ENCODE measurements around the gene TEPSIN. TPM values are rescaled to one million over a fixed set of nuclear protein-coding genes. Genes with fewer than 3 reads are reported as not detected.

TEPSIN gene
- polyA plus RNA-seq, 1 donor (not counting 4 experiments of a cell fraction or from before 2014, with no cell fraction given): 7.1 TPM

DNA sequence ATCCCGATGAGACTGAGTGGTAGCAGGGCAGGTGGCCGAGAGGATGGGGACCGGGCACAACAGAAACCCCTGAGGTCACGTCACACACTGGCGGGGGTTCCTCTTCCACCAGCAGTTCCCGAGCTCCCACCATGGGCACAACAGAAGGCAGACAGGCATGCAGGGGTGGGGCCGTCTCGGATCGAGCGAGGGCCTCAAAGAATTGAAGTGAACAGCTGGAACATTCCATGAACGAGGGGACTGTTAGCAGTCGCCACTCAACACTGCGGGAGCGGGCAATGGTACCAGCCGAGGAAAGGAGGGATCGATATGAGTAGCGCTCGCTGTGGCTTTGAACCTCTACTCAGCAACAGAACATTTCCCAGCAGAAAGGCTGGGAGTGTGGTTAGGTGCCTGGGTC, 21.4 kb downstream of the TEPSIN start:
- H3K4me3 ChIP-seq (ENCODE audit: control insufficient read depth in 2 of 3, extremely low read depth in 1 of 3, insufficient read depth in 2 of 3, low read depth in 1 of 3, low read length in 3 of 3): no peak overlapping the region
- DNase-seq (ENCODE audit: low read depth, low spot score) (no peak), FAIRE-seq (no peak)
- H3K4me1 ChIP-seq (ENCODE audit: control insufficient read depth, extremely low read depth, insufficient read depth, low read length): peaks cover 17% of the 10 kb centered on the region
- H3K27ac ChIP-seq (ENCODE audit: control insufficient read depth, insufficient read depth, low read length): no peak overlapping the region
- H4K20me1 ChIP-seq (ENCODE audit: control insufficient read depth, extremely low read depth, insufficient read depth, low read length): no peaks in the 10 kb centered on the region
- no peak overlapping the region for H3K9ac ChIP-seq (ENCODE audit: control insufficient read depth, extremely low read depth, insufficient read depth, low read length)
- H2AFZ ChIP-seq (ENCODE audit: control insufficient read depth, low read length): no peak overlapping the region
- no peaks in the 10 kb centered on the region for H3K27me3 ChIP-seq (ENCODE audit: control insufficient read depth, extremely low read depth, insufficient read depth, low read length)
- no peaks in the 10 kb centered on the region for H3K9me1 ChIP-seq (ENCODE audit: control insufficient read depth, extremely low read depth, insufficient read depth, low read length)
- no peaks in the 10 kb centered on the region for H3K36me3 ChIP-seq (ENCODE audit: control insufficient read depth in 2 of 2, extremely low read depth in 1 of 2, insufficient read depth in 2 of 2, low read length in 2 of 2)
- dilution Hi-C loops (cut with MboI; ENCODE audit: extremely low pct_ligation_motif_present, low sequenced_read_pairs): no loop called here
- H3K4me2 ChIP-seq (ENCODE audit: control insufficient read depth, extremely low read depth, insufficient read depth, low read depth, low read length): no peak overlapping the region
- no peaks in the 10 kb centered on the region for H3K9me3 ChIP-seq (ENCODE audit: control insufficient read depth, low read depth, low read length)
- H3K79me2 ChIP-seq (ENCODE audit: control insufficient read depth, insufficient read depth, low read length): no peaks in the 10 kb centered on the region
- TF ChIP-seq CTCF (optimal IDR thresholded peaks at IDR 0.05 in 1 of 3, IDR thresholded peaks at IDR 0.05 in 1 of 3, conservative IDR thresholded peaks at IDR 0.05 in 1 of 3; ENCODE audit: extremely low read depth in 1 of 3, insufficient read depth in 2 of 3, low read length in 3 of 3) (no peak), EZH2 (IDR thresholded peaks at IDR 0.05; ENCODE audit: low read length) (no peak)

DNA sequence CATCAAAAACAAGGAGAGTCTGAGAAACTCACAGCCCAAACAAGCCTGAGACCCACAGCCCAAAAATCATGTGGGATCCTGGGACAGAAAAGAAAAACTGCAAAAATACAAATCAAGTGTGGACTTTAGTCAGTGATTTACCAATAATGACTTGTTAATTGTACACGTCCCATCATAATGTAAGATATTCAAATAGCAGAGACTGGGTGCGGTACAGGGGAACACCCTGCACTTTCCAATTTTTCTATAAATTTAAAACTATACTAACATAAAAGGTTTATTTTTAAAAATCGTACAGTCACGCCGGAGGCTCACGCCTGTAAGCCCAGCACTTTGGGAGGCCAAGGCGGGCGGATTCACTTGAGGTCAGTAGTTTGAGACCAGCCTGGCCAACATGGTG, 24.9 kb downstream of the TEPSIN start:
- Histone ChIP-seq H3K27ac (ENCODE audit: control insufficient read depth, insufficient read depth, low read length) (no peak overlapping the region), H3K4me3 (ENCODE audit: control insufficient read depth in 2 of 3, extremely low read depth in 1 of 3, insufficient read depth in 2 of 3, low read depth in 1 of 3, low read length in 3 of 3) (no peak overlapping the region), H4K20me1 (ENCODE audit: control insufficient read depth, extremely low read depth, insufficient read depth, low read length) (no peaks in the 10 kb centered on the region), H3K9ac (ENCODE audit: control insufficient read depth, extremely low read depth, insufficient read depth, low read length) (no peak overlapping the region), H2AFZ (ENCODE audit: control insufficient read depth, low read length) (no peak overlapping the region), H3K9me1 (ENCODE audit: control insufficient read depth, extremely low read depth, insufficient read depth, low read length) (no peaks in the 10 kb centered on the region), H3K27me3 (ENCODE audit: control insufficient read depth, extremely low read depth, insufficient read depth, low read length) (no peaks in the 10 kb centered on the region), H3K4me1 (ENCODE audit: control insufficient read depth, extremely low read depth, insufficient read depth, low read length) (no peaks in the 10 kb centered on the region), H3K36me3 (ENCODE audit: control insufficient read depth in 2 of 2, extremely low read depth in 1 of 2, insufficient read depth in 2 of 2, low read length in 2 of 2) (no peaks in the 10 kb centered on the region), H3K4me2 (ENCODE audit: control insufficient read depth, extremely low read depth, insufficient read depth, low read depth, low read length) (no peak overlapping the region), H3K9me3 (ENCODE audit: control insufficient read depth, low read depth, low read length) (no peaks in the 10 kb centered on the region), H3K79me2 (ENCODE audit: control insufficient read depth, insufficient read depth, low read length) (no peaks in the 10 kb centered on the region)
- TF ChIP-seq CTCF (optimal IDR thresholded peaks at IDR 0.05 in 1 of 3, IDR thresholded peaks at IDR 0.05 in 1 of 3, conservative IDR thresholded peaks at IDR 0.05 in 1 of 3; ENCODE audit: extremely low read depth in 1 of 3, insufficient read depth in 2 of 3, low read length in 3 of 3): no peak
- no peak for TF ChIP-seq EZH2 (IDR thresholded peaks at IDR 0.05; ENCODE audit: low read length)
- DNase-seq (ENCODE audit: low read depth, low spot score): no peak
- dilution Hi-C loops (cut with MboI; ENCODE audit: extremely low pct_ligation_motif_present, low sequenced_read_pairs): no loop called here
- no peak for FAIRE-seq
